PC-9 (cell line): ENCODE measurements around the gene ZNF530. TPM values are rescaled to one million over a fixed set of nuclear protein-coding genes. Genes with fewer than 3 reads are reported as not detected.

ENCODE experiments used
- BruUV-seq: library from RNA; stranded (reverse); fragments of 400-500 nt; replicated peaks from 2 replicates; lab custom pipeline; 2021; lab: Mats Ljungman, UMichigan
- CTCF ChIA-PET: fragments of 300-600 bp; sonication (Branson Sonifier 250); formaldehyde crosslinking; loops from one replicate; lab custom pipeline; 2022; ENCODE audit warnings: antibody characterized with exemption; lab: Charles Lee
- POLR2A ChIA-PET: fragments of 300-600 bp; sonication (Branson Sonifier 250); formaldehyde crosslinking; loops from one replicate; lab custom pipeline; 2022; ENCODE audit warnings: antibody characterized with exemption; ENCODE audit not compliant: unreplicated experiment; lab: Charles Lee
- DNase-seq, 2 experiments: peaks; one replicate each; pipeline versions ENCODE4 v3.0.0 to v3.0.0-alpha.2; 2015 to 2022; ENCODE audit warnings: mixed read lengths in 1 of 2
- H2AFZ ChIP-seq: fragments of 200-600 bp; sonication (generic); 2 replicates; pipeline ENCODE4 v1.8.1; 2017; ENCODE audit warnings: antibody characterized with exemption
- H3F3A ChIP-seq: fragments of 200-600 bp; sonication (generic); 2 replicates; pipeline ENCODE4 v1.8.1; 2017; ENCODE audit warnings: antibody characterized with exemption, mild to moderate bottlenecking, low read depth; ENCODE audit not compliant: insufficient read depth
- H3K27ac ChIP-seq: fragments of 200-600 bp; sonication (generic); 2 replicates; pipeline ENCODE4 v1.6.1; 2016; ENCODE audit warnings: mixed run types
- H3K27me3 ChIP-seq: fragments of 200-600 bp; sonication (generic); 2 replicates; pipeline ENCODE4 v1.6.1; 2016; ENCODE audit warnings: low read depth, mixed run types; ENCODE audit not compliant: insufficient read depth
- H3K36me3 ChIP-seq: fragments of 200-600 bp; sonication (generic); 2 replicates; pipeline ENCODE4 v1.6.1; 2016; ENCODE audit warnings: low read depth, mixed run types
- H3K4me1 ChIP-seq: fragments of 200-600 bp; sonication (generic); replicated peaks from 2 replicates; pipeline ENCODE4 v1.6.1; 2016; ENCODE audit warnings: mixed run types; ENCODE audit not compliant: insufficient read depth
- H3K4me2 ChIP-seq: fragments of 200-600 bp; sonication (generic); 2 replicates; pipeline ENCODE4 v1.6.1; 2017; ENCODE audit warnings: mixed run types
- H3K4me3 ChIP-seq: fragments of 200-600 bp; sonication (generic); 2 replicates; pipeline ENCODE4 v1.6.1; 2016; ENCODE audit warnings: mixed run types
- H3K79me2 ChIP-seq: fragments of 200-600 bp; sonication (generic); 2 replicates; pipeline ENCODE4 v1.6.1; 2017; ENCODE audit warnings: low read depth, mixed run types
- H3K9me2 ChIP-seq: fragments of 200-600 bp; sonication (generic); 2 replicates; pipeline ENCODE4 v1.8.1; 2017; ENCODE audit warnings: mild to moderate bottlenecking; ENCODE audit not compliant: insufficient read depth
- H3K9me3 ChIP-seq: fragments of 200-600 bp; sonication (generic); 2 replicates; pipeline ENCODE4 v1.8.1; 2016; ENCODE audit warnings: low read depth; ENCODE audit not compliant: insufficient read depth
- H4K20me1 ChIP-seq: fragments of 200-600 bp; sonication (generic); 2 replicates; pipeline ENCODE4 v1.8.1; 2017; ENCODE audit not compliant: insufficient read depth
- EZH2 ChIP-seq: fragments of 200-600 bp; sonication (generic); IDR thresholded peaks from 2 replicates; pipeline ENCODE4 v1.8.0; 2017; ENCODE audit warnings: antibody characterized with exemption, low read depth
- intact Hi-C: fragments of 100-400 bp; cut with micrococcal nuclease; formaldehyde crosslinking; loops from one replicate; pipeline ENCODE4 v1.10.0; 2022; ENCODE audit not compliant: unreplicated experiment
- total RNA-seq: library from RNA; stranded (reverse); gene quantifications from 2 replicates; pipeline ENCODE4 v1.2.3, GENCODE V29; 2021
- TF ChIP-seq, protein P1 (sequence below): fragments of 200-600 bp; sonication (generic); conservative IDR thresholded peaks from 2 replicates; pipeline ENCODE4 v1.6.1; 2017; ENCODE audit warnings: mixed run types, antibody characterized with exemption, mild to moderate bottlenecking, moderate library complexity

The ZNF530 gene
- total RNA-seq, 1 experiment from 2014 or later = 10.5 TPM

DNA sequence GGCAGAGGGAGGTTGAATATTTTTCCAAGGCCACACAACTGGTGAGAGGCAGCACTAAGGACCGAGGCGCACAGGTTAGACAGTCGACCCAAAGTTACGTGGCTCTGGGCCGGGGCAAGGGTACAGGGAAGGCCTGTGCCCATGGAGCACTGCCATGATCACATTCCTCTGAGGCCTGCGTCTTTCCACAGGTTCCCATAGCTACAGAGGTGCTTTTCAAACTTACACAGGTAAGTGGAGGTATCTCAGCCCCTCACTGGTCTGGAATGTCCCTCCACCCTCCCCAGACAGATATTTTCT lies 34.1 kb downstream of the ZNF530 start:
- TF ChIP-seq, protein P1, sequence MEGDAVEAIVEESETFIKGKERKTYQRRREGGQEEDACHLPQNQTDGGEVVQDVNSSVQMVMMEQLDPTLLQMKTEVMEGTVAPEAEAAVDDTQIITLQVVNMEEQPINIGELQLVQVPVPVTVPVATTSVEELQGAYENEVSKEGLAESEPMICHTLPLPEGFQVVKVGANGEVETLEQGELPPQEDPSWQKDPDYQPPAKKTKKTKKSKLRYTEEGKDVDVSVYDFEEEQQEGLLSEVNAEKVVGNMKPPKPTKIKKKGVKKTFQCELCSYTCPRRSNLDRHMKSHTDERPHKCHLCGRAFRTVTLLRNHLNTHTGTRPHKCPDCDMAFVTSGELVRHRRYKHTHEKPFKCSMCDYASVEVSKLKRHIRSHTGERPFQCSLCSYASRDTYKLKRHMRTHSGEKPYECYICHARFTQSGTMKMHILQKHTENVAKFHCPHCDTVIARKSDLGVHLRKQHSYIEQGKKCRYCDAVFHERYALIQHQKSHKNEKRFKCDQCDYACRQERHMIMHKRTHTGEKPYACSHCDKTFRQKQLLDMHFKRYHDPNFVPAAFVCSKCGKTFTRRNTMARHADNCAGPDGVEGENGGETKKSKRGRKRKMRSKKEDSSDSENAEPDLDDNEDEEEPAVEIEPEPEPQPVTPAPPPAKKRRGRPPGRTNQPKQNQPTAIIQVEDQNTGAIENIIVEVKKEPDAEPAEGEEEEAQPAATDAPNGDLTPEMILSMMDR = no peak
- no peak for TF ChIP-seq EZH2
- CTCF ChIA-PET = no interaction called here
- peaks cover 9% of the 10 kb centered on the region; the same call in 1 of the 2 replicates for H3K79me2 ChIP-seq

GRCh38 chr19:57637379-57637778 lies 37.7 kb downstream of the ZNF530 start:
- Histone ChIP-seq H3F3A (no peaks in the 10 kb centered on the region), H3K79me2 (peaks cover 9% of the 10 kb centered on the region; the same call in 1 of the 2 replicates), H3K4me2 (no peak overlapping the region), H3K36me3 (peaks cover 57% of the 10 kb centered on the region), H4K20me1 (no peaks in the 10 kb centered on the region), H2AFZ (no peak overlapping the region), H3K27ac (no peak overlapping the region), H3K4me1 (peaks cover 7% of the 10 kb centered on the region), H3K4me3 (no peak overlapping the region), H3K9me2 (no peaks in the 10 kb centered on the region), H3K9me3 (peaks cover 44% of the 10 kb centered on the region), H3K27me3 (no peaks in the 10 kb centered on the region)
- DNase-seq = no peak
- ChIA-PET CTCF (no interaction called here), POLR2A (no interaction called here)
- intact Hi-C loops = no loop called here
- TF ChIP-seq EZH2 = no peak
- TF ChIP-seq, protein P1 = no peak
- no TSS peak for BruUV-seq

More for the DNA sequence above, 34.1 kb downstream of the ZNF530 start:
- POLR2A ChIA-PET = interaction anchor here (0.5 to 0.6 kb wide), 2 partner anchors 283 to 297 kb away, joined by 3 to 15 read pairs; no protein-coding TSS in a partner anchor
- Histone ChIP-seq H3K27ac (no peak overlapping the region), H2AFZ (peak overlapping the region; percentile 98), H3K4me2 (peak overlapping the region; percentile 91), H3K36me3 (peaks cover 25% of the 10 kb centered on the region), H3K4me1 (peaks cover 7% of the 10 kb centered on the region), H3K4me3 (peak overlapping the region; percentile 74), H3K9me3 (peaks cover 21% of the 10 kb centered on the region), H3K27me3 (no peaks in the 10 kb centered on the region), H4K20me1 (no peaks in the 10 kb centered on the region), H3K9me2 (no peaks in the 10 kb centered on the region), H3F3A (no peaks in the 10 kb centered on the region)
- no TSS peak for BruUV-seq
- no peak for DNase-seq
- intact Hi-C loops = loop anchor here (1.0 to 5.0 kb wide), 3 partner anchors 19 to 76 kb away; partner anchors contain the start of genes ZNF134, ZNF550 and ZNF551

GRCh38 chr19:57641715-57642234 lies 42.1 kb downstream of the ZNF530 start:
- DNase-seq = no peak
- Histone ChIP-seq H3K9me3 (peaks cover 40% of the 10 kb centered on the region), H3K27me3 (no peaks in the 10 kb centered on the region), H3K79me2 (no peaks in the 10 kb centered on the region), H3K4me1 (no peaks in the 10 kb centered on the region), H3K9me2 (no peaks in the 10 kb centered on the region), H3K4me3 (peak overlapping the region; percentile 13; the same call in 1 of the 2 replicates), H2AFZ (no peak overlapping the region), H4K20me1 (no peaks in the 10 kb centered on the region), H3F3A (no peaks in the 10 kb centered on the region), H3K36me3 (peaks cover 54% of the 10 kb centered on the region), H3K4me2 (no peak overlapping the region), H3K27ac (no peak overlapping the region)
- no TSS peak for BruUV-seq
- ChIA-PET CTCF (no interaction called here), POLR2A (no interaction called here)
- TF ChIP-seq, protein P1 = no peak
- TF ChIP-seq EZH2 = no peak
- intact Hi-C loops = no loop called here
